GM21423 (cell line): ENCODE data around the gene CHD6.

Experiments
- ATAC-seq: cut with Tn5 transposase; IDR thresholded peaks from one replicate; pipeline ENCODE4 v1.9.1; 2021; ENCODE audit warnings: mild to moderate bottlenecking, moderate library complexity; ENCODE audit not compliant: unreplicated experiment

Gene CHD6

DNA sequence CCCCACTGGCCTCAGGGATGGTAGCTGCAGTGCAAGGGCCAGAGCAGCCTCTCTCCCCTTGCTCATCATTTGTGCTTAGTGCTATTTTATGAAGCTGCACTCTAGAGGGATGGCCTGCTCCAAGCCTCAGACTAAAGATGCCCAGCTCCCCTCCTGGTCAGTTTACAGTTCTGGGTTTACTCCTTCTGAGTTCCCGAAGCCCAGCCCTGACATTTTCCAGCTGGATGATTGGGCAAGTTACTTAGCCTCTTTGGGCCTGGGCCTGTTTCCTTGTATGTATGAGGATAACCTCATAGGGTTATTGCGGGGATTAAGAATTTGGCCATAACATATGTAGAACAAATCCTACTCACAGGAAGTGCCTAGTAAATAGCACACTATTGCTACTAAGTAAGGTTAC, 219.8 kb downstream of the CHD6 start:
- no peak for ATAC-seq

DNA sequence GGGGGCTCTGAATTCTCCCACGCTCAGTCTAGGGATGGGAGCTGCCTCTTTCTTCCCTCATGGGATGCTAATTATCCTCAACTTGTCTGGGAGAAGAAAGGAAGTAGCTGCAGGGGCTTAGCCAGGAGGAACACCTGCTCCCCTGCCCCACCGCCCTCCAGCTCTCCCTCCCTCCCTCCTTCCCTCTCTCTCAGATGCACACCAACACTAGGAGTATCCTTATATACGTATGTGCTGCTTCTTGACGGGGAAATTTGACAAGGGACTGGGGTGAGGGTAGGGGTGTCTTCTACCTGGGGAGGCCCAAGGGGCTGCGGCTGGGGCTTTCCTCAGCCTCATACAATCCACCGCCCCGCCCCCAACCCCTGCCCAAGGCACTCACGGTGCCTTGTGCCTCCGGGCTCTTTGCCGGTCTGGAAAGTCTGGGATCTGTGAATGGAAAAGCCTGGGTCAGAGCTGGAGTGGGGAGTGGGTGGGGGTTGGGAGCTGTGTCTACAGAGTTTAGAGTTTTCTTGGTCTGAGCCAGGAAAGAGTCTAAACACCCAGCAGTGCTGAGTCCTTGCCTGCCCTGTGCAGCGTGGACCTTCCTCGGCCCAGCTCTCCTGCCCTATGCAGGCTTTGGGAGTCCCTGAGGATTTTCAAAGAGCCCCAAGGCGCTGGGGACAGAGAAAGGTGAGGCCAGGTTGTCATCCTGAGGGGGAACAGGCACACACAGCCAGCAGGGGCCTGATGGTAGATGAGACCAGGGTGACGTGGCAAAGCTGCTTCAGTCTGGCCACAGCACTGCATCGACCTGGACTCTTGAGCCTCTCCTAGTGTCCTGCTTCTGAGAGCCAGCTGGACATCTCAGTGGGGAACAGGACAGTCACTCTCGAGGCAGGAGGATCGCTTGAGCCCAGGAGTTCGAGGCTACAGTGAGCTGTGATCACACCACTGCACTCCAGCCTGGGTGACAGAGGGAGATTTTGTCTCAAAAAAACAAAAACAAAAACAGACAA, 222.2 kb downstream of the CHD6 start:
- no peak for ATAC-seq

DNA sequence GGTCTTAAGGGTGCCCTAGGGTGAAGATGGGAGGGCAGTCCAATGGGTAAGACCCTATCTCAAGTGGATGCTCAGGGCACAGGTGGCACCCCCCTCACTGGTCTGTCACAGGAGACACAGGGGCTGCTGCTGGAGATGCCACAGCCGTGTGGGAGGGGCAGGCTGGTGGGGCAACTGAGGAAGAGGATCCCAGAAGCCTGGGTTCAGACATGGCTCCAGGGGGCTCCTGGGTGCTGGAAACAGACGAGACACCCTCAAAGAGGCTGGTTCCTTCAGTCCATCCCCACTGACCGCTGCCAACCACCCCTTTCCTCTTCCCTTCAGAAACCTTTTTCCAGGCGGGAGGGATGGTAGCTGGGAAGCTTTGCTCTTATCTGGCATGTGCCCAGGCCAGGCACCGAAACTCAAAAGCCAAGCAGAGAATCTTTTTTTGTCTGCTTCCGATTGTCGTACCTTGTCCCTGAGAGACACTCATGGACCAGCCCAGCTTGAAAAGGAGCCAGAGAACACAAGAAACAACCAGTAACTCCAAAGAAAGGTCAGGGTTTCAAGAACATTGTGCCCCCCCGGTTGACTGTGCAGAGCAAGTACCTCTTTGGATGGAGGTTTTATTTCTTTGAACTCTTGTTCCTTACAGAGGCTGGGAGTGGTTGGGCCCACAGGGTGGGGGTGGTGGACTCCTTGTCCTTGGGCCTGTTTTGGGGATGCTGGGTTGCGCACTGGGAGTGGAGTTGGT, 223.1 kb downstream of the CHD6 start:
- ATAC-seq = no peak

DNA sequence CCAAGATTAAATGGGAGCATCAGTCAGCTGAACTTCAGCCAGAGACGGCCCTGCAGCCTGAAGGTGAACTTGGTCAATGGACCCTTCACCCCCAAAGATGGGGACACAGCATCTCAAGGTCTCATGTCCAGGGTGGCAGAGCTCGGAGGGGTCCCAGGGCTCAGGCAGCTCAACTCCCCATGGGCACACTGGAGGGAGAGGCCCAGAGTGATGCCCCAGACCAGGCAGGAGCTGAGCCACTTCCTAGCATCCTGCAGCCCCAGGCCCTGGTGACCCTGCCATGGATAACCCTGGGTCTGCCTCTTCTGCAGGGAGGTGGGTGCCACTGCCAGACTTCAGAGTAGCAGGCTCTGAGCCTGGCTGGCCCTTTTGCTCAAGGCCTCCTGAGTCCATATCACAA, 224.1 kb downstream of the CHD6 start:
- no peak for ATAC-seq

DNA sequence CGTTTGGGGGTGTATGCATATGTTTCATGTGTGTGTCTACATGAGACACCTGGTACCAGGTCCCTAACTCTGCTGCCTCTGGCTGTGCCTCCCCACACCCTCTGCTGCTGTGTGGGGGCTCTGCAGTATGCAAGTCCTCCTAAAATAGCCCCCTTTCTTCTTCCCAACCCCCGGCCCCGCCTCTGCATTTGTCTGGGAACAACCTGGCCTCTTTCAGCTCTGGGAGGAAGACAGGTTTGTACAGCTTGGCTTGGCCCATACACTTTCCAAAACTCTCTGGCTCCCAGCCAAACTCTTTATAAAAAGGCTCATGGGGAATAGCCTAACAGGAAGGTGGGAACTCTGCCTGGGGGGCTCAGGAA, 224.5 kb downstream of the CHD6 start:
- ATAC-seq = no peak

DNA sequence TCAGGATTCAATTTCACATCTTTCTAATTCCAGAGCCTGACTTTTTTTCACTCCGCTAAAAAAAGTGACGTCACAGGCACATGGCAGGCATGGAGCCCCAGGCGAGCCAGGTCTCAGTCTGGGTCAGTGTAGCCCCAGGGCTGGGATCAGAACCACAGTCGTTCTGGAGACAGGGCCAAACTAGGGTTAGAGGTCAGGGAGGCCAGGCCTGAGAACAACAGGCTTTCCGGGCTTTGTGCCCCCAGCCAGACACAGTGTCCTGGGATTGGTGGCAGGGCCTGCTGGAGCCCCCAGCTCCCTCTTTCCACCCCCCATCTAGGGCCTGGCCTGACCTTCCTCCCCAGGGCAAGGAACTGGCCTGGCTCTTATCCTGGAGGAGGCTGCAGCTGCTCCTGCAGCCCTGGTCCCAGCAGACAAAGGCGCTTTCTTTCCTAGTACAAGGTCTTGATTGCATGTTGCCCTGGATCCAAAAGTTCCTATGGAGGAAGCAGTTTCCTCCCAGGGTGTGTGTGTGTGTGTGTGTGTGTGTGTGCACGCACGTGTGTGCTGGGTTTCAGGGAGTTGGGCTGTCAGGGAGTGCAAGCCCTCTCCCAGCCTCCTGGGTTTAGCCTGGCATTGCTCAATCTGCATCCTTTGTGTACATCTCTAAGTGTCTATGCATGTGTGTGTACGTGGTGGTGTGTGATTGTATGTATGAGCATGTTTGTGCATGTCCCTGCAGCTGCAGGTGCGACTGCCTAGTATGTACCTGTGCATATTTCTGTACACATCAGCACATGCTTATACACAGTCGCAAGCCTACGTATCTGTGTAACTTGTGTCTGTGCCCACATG, 225.1 kb downstream of the CHD6 start:
- ATAC-seq = no peak

DNA sequence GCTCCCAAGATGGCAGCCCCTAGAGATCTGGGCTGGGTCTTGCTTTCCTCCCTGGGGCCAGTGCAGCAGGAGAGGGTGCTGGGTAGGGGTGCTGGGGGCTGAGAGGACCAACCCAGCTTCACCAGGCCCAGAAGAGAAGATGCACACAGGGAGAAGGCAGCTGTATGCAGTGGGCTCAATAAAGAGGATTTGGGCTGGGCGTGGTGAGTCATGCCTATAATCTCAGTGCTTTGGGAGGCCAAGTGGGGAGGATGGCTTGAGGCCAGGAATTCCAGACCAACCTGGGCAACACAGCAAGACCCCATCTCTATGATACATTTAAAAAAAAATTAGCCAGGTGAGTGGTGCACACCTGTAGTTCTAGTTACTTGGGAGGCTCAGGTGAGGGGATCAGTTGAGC, 225.9 kb downstream of the CHD6 start:
- no peak for ATAC-seq

DNA sequence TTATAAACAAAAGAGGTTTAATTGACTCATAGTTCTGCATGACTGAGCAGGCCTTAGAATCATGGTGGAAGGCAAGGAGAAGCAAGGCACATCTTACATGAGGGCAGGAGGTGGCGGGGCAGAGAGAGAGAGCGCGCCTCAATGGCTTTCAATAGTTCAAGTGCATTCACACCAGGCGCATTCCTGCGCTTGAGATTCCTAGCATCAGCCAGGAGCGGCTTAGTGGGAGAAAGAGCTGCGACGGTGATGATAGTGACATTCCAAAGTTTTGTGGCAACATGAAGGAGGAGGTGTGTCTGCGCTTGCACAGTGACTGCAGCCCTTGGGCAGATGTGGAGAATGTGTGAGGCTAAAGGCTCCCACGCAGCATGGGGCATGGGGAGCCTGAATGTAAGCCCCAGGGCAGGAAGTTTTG, 226.6 kb downstream of the CHD6 start:
- ATAC-seq = no peak

DNA sequence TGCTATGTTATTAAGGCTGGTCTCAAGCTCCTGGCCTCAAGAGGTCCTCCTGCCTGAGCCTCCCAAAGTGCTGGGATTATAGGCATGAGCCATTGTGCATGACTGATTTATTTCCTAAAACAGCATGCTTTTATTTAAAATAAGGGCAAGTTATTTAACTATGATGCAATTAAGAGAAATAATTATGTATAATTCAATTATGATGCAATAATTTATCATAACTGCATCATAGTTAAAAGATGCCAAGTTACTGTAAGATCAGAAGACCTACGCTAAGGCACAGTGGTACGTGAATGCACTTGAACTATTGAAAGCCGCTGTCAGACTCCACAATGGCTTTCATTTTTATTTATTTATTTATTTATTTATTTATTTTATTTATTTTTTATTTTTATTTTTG, 227.3 kb downstream of the CHD6 start:
- no peak for ATAC-seq

DNA sequence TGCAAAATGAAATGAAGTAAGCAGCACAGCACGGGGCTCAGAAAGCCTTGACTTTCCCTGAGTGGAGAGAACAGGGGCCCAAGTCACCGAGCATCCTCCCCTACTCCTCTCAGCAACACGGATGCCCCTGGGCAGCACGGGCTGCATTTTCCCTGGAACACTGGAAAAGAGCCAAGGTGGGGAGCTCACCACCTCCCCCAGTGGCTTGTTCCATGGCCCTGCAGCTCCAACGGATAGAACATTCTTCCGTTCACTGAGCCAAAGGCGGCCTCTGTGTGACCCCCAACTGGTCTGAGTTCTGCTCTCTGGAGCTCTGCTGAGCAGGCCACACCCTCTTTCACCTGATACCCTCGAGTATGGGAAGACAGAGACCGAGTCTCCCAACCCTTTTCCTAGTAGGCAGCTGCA, 230.7 kb downstream of the CHD6 start:
- no peak for ATAC-seq

DNA sequence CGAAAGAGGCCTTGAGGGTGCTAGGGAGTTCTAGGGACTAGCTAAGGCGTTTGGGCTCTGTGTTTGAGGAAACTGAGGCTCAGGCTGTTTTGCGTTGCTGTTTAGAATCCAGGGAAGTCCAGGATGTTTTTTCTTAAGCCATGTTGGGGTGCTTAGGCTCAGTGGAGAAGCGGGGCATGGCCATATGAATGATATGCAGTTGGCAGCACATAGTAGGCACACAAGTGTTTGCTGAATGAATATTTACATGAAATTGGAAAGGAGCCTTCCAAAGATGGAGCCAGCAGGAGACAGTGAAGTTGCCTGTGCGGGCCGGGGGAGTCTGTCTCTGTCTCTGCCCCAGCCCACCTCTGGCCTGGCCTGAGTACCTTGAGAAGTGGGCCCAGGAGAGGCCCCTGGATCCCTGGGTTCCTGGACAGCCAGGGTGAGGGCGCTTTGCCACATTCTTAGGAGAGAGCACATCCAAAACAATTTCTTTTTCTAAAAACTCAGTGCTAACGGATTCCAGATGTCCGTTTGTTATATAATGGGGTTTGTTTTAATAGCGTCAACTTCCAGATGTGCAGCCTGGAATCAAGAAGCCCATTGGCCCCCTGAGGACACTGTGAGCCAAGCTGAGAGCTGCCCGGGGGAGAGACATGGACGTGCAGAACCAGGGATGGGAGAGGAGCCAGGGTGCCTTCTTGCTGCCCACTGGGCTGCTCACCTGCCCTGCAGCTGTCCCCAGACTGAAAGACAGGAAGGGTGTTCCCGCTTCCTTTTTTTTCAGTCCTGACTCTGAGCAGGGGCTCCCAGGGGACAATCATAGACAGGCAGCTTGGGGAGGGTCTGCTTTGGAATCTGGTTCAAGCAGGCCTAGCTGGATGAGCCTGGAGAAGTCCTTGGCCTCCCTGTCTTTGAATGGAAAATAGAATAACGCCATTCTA, 231.4 kb downstream of the CHD6 start:
- ATAC-seq = no peak

DNA sequence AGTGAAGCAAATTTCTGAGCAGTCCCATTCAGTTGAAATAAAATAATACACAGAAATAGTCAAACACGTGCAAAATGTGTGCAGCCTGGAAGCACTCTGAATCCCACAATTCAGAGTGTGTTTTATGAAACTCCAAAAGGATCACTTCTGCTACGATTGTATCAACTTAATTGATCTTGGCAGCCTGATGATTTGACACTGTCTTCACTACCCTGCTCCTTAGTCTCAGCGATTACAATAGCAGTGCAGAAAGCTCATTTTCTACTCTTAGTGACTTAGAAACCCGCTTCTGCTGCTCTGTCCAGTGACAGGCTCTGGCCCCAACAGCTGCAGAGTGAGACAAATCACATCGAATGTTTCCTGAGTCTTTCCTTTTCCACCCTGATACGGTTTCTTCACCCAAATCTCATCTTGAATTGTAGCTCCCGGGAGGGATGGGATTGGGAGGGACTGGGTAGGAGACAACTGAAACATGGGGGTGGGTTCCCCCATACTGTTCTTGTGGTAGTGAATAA, 235.3 kb downstream of the CHD6 start:
- ATAC-seq = no peak

DNA sequence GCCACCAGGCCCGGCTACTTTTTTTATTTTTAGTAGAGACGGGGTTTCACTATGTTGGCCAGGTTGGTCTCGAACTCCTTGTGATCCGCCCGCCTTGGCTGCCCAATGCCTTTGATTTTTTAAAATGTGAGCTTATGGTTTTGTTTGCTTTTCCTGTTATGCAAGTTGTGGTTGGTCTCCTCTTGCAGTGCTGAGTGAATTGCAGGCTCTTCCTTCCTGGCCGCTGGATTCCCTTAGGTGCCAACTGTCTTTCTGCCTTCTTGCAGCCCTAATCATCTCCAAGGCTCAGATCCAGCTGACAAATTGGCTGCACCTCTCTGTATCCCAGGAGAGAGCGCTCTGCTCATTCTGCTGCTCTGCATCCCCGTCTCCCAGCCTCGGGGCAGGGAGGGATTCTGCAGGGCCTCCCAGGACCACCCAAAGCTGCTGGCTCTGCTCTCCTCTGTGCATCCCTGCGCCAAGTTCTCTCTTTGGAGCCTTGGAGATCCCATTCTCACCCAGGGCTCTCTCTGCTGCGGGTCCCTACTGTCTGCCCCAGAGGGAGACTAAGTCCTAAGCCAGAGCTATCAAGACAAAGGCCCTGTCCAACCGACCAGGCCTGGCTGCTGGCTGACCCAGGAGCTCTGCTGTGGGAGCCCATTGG, 237.5 kb downstream of the CHD6 start:
- no peak for ATAC-seq

DNA sequence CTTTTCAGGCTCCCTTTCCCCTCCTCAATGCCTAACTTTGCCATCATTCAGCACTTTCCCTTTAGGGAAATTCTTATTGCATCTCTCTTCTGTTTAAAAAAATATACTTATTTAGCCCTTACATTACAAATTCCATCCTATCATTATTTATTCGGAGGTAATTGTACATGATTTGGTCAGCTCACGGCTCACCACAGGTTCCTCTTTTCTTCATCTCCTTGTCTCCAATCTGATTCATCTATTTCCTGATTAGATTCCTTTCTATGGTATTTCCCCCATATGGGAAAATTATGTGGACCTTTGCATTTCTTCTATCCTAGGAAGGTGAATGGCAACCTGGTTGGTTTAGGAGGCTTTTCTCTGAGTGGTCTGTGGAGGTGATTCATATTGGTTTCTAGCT, 238.6 kb downstream of the CHD6 start:
- ATAC-seq = no peak

DNA sequence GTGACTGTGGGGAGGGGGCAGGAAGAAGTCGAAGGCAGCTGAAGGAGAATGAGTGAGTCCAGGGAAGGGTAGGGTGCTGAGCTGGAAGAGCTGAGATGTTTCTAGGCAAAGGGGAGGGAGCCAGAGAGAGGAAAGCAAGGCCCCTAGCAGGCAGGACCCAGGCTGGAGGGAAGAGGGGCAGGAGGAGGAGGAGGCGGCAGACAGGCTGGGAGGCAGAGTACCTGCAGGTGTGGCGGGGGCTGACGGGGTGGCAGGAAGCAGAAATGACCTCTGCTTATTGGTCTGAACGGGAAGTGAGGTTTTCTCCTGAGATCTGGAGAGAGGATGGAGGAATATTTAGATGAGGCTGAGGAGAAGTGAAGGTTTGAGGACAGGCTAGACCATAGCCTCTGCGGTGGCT, 240.9 kb downstream of the CHD6 start:
- ATAC-seq = no peak

DNA sequence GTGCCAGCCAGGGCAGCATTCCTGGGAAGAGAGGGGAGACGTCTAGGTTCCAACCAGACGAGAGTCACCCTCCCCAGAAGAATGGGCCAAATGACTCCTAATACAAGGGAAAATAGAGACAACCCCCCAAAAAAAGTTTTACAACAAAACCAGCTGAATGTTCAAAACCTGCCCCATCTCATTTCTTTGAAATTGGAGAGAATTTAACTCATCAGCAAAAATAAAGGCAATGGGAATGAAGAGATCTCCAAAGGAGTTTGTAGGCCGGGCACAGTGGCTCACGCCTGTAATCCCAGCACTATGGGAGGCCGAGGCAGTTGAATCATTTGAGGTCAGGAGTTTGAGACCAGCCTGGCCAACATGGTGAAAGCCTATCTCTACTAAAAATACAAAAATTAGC, 241.8 kb downstream of the CHD6 start:
- ATAC-seq = no peak

DNA sequence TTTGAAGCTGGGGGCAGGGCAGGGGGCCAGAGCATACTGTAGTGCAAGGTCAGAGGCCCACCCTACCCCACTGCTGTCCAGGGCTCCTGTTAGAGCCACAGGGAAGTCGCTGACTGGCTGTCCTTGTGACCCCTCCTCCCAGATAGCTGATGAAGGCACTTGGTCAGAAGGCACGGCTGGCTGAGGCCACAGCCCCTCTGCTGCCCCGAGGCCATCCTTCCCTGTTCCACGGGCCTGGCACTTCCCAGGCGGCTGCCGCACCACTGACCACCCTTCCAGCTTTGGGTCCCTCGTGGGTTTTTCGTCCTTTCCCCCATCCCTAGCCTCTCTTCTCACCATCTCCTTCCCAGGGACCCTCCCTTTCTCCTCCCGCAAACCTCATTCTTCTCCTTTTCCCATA, 242.3 kb downstream of the CHD6 start:
- ATAC-seq = no peak

DNA sequence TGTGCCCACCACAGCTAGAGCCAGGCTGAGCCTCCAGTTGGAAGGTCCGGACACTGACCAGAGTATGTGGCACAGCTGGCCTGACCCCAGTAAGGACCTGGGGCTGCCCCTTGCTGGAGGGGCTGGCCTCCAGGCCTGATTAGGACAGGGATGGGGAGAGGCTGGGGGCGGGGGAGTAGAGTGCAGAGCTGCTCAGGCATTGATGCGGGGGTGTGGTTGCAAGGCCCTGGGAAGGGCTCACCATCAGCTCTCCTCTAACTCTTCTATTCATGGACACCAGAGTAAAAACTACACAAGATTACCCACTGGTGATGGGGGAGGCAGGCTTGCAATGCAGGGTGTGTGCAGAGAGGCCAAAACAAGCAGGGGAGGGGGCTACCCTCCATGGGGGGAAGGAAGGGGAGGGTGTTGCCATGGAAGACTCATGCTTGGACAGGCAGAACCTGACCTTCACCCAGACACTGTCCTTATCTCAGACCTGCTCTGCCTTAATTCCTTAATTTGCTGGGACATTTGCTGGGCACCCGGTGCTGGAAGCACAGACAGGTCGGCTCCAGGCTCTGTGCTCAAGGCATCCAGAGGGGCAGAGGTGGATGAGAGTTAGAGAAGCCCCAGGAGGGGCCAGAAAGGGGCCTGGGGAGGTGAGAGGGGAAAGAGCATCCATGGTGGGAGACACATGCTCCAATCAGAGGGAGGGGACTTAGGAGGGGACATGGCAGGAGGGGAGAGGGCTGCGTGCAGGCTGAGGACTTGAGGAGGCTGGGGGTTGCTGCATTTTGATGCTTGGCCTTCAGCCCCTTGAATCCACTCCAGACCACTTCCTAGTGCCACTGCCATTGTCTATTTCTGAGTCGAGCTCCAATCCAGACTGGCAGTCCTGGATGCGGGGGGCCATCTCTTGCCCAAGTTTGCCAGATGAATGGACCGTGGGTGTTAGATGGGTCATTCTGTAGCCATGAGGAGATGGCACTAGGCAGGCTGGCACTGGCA, 244.0 kb downstream of the CHD6 start:
- ATAC-seq = no peak
